ENCODE measurements around the gene GPR176. TPM values are rescaled to one million over a fixed set of nuclear protein-coding genes. Genes with fewer than 3 reads are reported as not detected.

GPR176 gene
- total RNA-seq, 1 donor: 173 TPM

GRCh38 chr15:39948817-39949216 lies 28.8 kb upstream of the GPR176 start:
- no peak for DNase-seq (ENCODE audit: insufficient read length, low spot score, missing footprints)
- Histone ChIP-seq H3K36me3 (ENCODE audit: insufficient read depth, low read length) (peaks cover 81% of the 10 kb centered on the region), H2AFZ (ENCODE audit: low read length) (no peak overlapping the region), H3K4me3 (ENCODE audit: insufficient read depth, low read length) (no peak overlapping the region), H3K27ac (ENCODE audit: low read depth, low read length) (peak overlapping the region; percentile 12), H3K4me2 (ENCODE audit: insufficient read depth, low read length) (no peak overlapping the region), H3K4me1 (ENCODE audit: insufficient read depth, low read length) (peaks cover 11% of the 10 kb centered on the region), H3K27me3 (ENCODE audit: insufficient read depth, low read length) (no peaks in the 10 kb centered on the region), H3K9me3 (ENCODE audit: low read depth, low read length) (peaks cover 1% of the 10 kb centered on the region), H4K20me1 (ENCODE audit: insufficient read depth, low read length) (peaks cover 8% of the 10 kb centered on the region), H3K79me2 (ENCODE audit: insufficient read depth, low read length) (peaks cover 16% of the 10 kb centered on the region)
- TF ChIP-seq, protein P1, sequence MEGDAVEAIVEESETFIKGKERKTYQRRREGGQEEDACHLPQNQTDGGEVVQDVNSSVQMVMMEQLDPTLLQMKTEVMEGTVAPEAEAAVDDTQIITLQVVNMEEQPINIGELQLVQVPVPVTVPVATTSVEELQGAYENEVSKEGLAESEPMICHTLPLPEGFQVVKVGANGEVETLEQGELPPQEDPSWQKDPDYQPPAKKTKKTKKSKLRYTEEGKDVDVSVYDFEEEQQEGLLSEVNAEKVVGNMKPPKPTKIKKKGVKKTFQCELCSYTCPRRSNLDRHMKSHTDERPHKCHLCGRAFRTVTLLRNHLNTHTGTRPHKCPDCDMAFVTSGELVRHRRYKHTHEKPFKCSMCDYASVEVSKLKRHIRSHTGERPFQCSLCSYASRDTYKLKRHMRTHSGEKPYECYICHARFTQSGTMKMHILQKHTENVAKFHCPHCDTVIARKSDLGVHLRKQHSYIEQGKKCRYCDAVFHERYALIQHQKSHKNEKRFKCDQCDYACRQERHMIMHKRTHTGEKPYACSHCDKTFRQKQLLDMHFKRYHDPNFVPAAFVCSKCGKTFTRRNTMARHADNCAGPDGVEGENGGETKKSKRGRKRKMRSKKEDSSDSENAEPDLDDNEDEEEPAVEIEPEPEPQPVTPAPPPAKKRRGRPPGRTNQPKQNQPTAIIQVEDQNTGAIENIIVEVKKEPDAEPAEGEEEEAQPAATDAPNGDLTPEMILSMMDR (IDR thresholded peaks at IDR 0.05; ENCODE audit: extremely low read depth, low read depth, low read length): no peak

DNA sequence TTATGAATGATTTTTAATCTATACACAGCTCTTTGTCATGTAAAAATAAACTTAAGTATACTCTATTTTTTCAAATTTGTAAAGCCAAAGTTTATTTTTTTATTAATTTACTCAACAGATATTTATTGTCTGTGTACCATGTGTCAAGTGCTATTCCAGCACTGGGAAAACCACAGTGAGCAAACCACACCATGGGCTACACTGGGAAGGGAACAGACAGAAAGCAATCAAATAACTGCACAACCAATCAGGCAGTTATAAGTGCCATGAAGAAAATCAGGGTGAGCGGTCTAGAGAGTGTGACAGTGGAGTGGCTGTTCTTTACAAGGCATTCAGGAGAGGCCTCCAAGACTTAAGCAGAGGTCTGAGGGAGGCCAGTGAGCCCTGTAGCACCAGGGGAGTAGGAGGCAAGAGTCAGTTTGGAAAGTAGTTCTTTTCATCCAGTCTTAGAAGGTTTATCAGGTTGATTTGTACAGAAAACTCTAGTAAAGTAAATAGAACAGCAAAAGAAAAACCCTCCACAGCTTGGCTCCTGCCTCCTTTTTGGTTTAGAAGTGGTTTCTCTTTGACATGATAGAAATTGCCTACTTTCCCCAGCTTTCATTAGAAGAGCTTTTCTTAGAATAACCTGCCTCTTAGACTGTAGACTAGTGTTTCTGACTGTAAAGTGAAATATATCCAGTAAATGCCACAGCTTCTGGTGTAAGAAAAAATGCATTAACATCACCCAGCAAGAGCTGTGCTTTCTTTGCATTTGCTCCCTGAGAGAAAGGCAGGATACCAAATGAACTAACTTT lies 27.5 kb upstream of the GPR176 start:
- TF ChIP-seq, protein P1 (IDR thresholded peaks at IDR 0.05; ENCODE audit: extremely low read depth, low read depth, low read length): no peak
- DNase-seq (ENCODE audit: insufficient read length, low spot score, missing footprints): no peak
- peak overlapping the region; percentile 13 for H3K27ac ChIP-seq (ENCODE audit: low read depth, low read length)

DNA sequence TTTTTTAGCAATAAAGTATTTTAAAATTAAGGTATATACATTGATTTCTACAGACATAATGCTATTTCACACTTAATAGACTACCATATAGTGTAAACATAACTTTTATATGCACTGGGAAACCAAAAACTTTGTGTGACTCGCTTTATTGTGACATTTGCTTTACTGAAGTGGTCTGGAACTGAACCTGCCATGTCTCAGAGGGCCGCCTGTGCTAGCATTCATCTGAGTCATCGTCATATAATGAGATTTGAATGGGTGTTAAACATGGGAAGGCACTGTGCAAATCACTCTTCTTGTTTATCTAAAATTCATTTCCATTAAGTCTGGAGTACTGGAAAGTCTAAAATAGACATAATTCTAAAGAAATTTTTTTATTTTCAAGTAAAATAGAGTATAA lies 26.8 kb upstream of the GPR176 start:
- Histone ChIP-seq H3K27me3 (ENCODE audit: insufficient read depth, low read length) (no peaks in the 10 kb centered on the region), H4K20me1 (ENCODE audit: insufficient read depth, low read length) (peaks cover 6% of the 10 kb centered on the region), H3K36me3 (ENCODE audit: insufficient read depth, low read length) (peaks cover 76% of the 10 kb centered on the region), H3K4me1 (ENCODE audit: insufficient read depth, low read length) (peaks cover 22% of the 10 kb centered on the region), H3K9me3 (ENCODE audit: low read depth, low read length) (peaks cover 1% of the 10 kb centered on the region), H3K27ac (ENCODE audit: low read depth, low read length) (no peak overlapping the region), H3K79me2 (ENCODE audit: insufficient read depth, low read length) (peaks cover 24% of the 10 kb centered on the region), H3K4me2 (ENCODE audit: insufficient read depth, low read length) (no peak overlapping the region), H2AFZ (ENCODE audit: low read length) (no peak overlapping the region), H3K4me3 (ENCODE audit: insufficient read depth, low read length) (no peak overlapping the region)
- TF ChIP-seq, protein P1 (IDR thresholded peaks at IDR 0.05; ENCODE audit: extremely low read depth, low read depth, low read length): no peak
- no peak for DNase-seq (ENCODE audit: insufficient read length, low spot score, missing footprints)

More for the DNA sequence above, 27.5 kb upstream of the GPR176 start:
- Histone ChIP-seq H3K9me3 (ENCODE audit: low read depth, low read length) (peaks cover 1% of the 10 kb centered on the region), H2AFZ (ENCODE audit: low read length) (no peak overlapping the region), H3K4me3 (ENCODE audit: insufficient read depth, low read length) (no peak overlapping the region), H3K36me3 (ENCODE audit: insufficient read depth, low read length) (peaks cover 83% of the 10 kb centered on the region), H3K79me2 (ENCODE audit: insufficient read depth, low read length) (peaks cover 22% of the 10 kb centered on the region), H3K27me3 (ENCODE audit: insufficient read depth, low read length) (no peaks in the 10 kb centered on the region), H3K4me1 (ENCODE audit: insufficient read depth, low read length) (peaks cover 15% of the 10 kb centered on the region), H4K20me1 (ENCODE audit: insufficient read depth, low read length) (peaks cover 5% of the 10 kb centered on the region), H3K4me2 (ENCODE audit: insufficient read depth, low read length) (no peak overlapping the region)

DNA sequence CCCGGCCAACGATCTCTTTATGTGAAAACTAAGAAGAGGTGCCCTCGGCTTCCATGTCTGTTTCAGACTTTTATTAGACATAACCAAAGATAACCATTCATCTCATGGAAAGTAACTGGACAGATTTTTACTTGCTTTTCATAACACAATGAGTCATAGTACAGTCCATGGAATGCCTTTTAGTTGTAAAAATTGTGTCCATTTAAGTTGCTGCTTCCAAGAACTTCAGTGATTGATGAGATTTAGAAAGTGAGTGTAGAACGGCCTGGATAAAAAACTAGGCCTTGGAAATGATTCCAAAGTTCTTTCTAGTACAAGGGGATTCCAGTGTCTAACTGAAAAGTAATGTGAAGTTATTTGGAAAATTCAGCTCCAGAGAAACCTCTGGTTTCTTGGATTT lies 24.7 kb upstream of the GPR176 start:
- TF ChIP-seq, protein P1 (IDR thresholded peaks at IDR 0.05; ENCODE audit: extremely low read depth, low read depth, low read length): no peak
- H3K9me3 ChIP-seq (ENCODE audit: low read depth, low read length): peaks cover 1% of the 10 kb centered on the region
- peaks cover 32% of the 10 kb centered on the region for H3K4me1 ChIP-seq (ENCODE audit: insufficient read depth, low read length)
- H2AFZ ChIP-seq (ENCODE audit: low read length): no peak overlapping the region
- peaks cover 69% of the 10 kb centered on the region for H3K36me3 ChIP-seq (ENCODE audit: insufficient read depth, low read length)
- H3K4me2 ChIP-seq (ENCODE audit: insufficient read depth, low read length): no peak overlapping the region
- no peak overlapping the region for H3K4me3 ChIP-seq (ENCODE audit: insufficient read depth, low read length)
- no peaks in the 10 kb centered on the region for H3K27me3 ChIP-seq (ENCODE audit: insufficient read depth, low read length)
- no peak overlapping the region for H3K27ac ChIP-seq (ENCODE audit: low read depth, low read length)
- peaks cover 3% of the 10 kb centered on the region for H4K20me1 ChIP-seq (ENCODE audit: insufficient read depth, low read length)
- DNase-seq (ENCODE audit: insufficient read length, low spot score, missing footprints): no peak
- peaks cover 36% of the 10 kb centered on the region for H3K79me2 ChIP-seq (ENCODE audit: insufficient read depth, low read length)
